GM12878 (cell line): ENCODE results near the gene TMPRSS4. TPM values are rescaled to one million over a fixed set of nuclear protein-coding genes. Genes with fewer than 3 reads are reported as not detected.

Experiments
- ATAC-seq: fragments of 200-7000 bp; cut with Tn5 transposase; 3 replicates; pipeline ENCODE4 v1.9.1; 2020; ENCODE audit warnings: mild to moderate bottlenecking, moderate library complexity
- BruUV-seq: library from RNA; stranded (reverse); fragments of 400-500 nt; replicated peaks from 2 replicates; lab custom pipeline; 2021; lab: Mats Ljungman, UMichigan
- CTCF ChIA-PET: fragments of 300-600 bp; sonication (Branson Sonifier 250); formaldehyde crosslinking; extraction: SDS; loops from one replicate; lab custom pipeline; 2021; ENCODE audit warnings: inconsistent platforms; lab: Yijun Ruan, JAX
- POLR2A ChIA-PET: fragments of 350-600 bp; formaldehyde crosslinking; extraction: SDS; loops from one replicate; lab custom pipeline; 2021; ENCODE audit warnings: inconsistent platforms; lab: Charles Lee
- RAD21 ChIA-PET: fragments of 300-600 bp; sonication (Branson Sonifier 250); formaldehyde crosslinking; loops from one replicate; lab custom pipeline; 2023; ENCODE audit warnings: antibody characterized with exemption; ENCODE audit not compliant: unreplicated experiment; lab: Charles Lee
- SMC1A ChIA-PET: fragments of 300-600 bp; sonication (Branson Sonifier 250); formaldehyde crosslinking; loops from one replicate; lab custom pipeline; 2023; ENCODE audit not compliant: unreplicated experiment, uncharacterized antibody; lab: Charles Lee
- DNase-seq: peaks from one replicate; pipeline ENCODE4 v3.0.0-alpha.2; 2011; ENCODE audit warnings: low read depth, low spot score
- FAIRE-seq: peaks from 3 replicates; lab custom pipeline; 2011; peaks lifted over from hg19 to GRCh38; lab: Jason Lieb, UNC
- H2AFZ ChIP-seq: 2 replicates; pipeline ENCODE4 v1.6.0; 2011; ENCODE audit warnings: low read depth, low read length, control low read depth; ENCODE audit not compliant: control insufficient read depth
- H3K27ac ChIP-seq: 2 replicates; pipeline ENCODE4 v1.5.1; 2011; ENCODE audit warnings: control low read depth; ENCODE audit not compliant: control insufficient read depth, insufficient read depth
- H3K27me3 ChIP-seq, 2 experiments: replicated peaks in 1 of 2; 2 replicates each; pipeline versions ENCODE4 v1.6.0 to v1.6.1; 2011; ENCODE audit warnings: low read length in 1 of 2; ENCODE audit not compliant: control insufficient read depth in 2 of 2, insufficient read depth in 2 of 2
- H3K36me3 ChIP-seq, 2 experiments: 2 replicates each; pipeline ENCODE4 v1.5.1; 2011; ENCODE audit warnings: low read length in 1 of 2; ENCODE audit not compliant: control insufficient read depth in 2 of 2, insufficient read depth in 2 of 2
- H3K4me1 ChIP-seq: 2 replicates; pipeline ENCODE4 v1.6.1; 2011; ENCODE audit warnings: mild to moderate bottlenecking, low read length, moderate library complexity, mixed read lengths; ENCODE audit not compliant: control insufficient read depth, insufficient read depth
- H3K4me2 ChIP-seq: 2 replicates; pipeline ENCODE4 v1.6.0; 2011; ENCODE audit warnings: control low read depth; ENCODE audit not compliant: control insufficient read depth, insufficient read depth
- H3K4me3 ChIP-seq: fragments of 200-600 bp; sonication (generic); 2 replicates; pipeline ENCODE4 v1.5.1; 2016
- H3K79me2 ChIP-seq: 2 replicates; pipeline ENCODE4 v1.6.0; 2011; ENCODE audit warnings: low read length; ENCODE audit not compliant: control insufficient read depth, insufficient read depth
- H3K9ac ChIP-seq: 2 replicates; pipeline ENCODE4 v1.8.0; 2011; ENCODE audit warnings: low read length, control low read depth, mixed read lengths; ENCODE audit not compliant: control insufficient read depth, insufficient read depth
- H3K9me3 ChIP-seq: replicated peaks from 3 replicates; pipeline ENCODE4 v1.5.1; 2011; ENCODE audit warnings: mild to moderate bottlenecking, low read length; ENCODE audit not compliant: control insufficient read depth, insufficient read depth
- H4K20me1 ChIP-seq: 2 replicates; pipeline ENCODE4 v1.6.0; 2011; ENCODE audit not compliant: control insufficient read depth, insufficient read depth
- ASH2L ChIP-seq: fragments of 300-600, 200-600 bp; sonication (generic); IDR thresholded peaks from 2 replicates; pipeline ENCODE4 v1.6.1; 2017; ENCODE audit warnings: low read depth, mild to moderate bottlenecking, borderline replicate concordance
- BCL11A ChIP-seq: IDR thresholded peaks from 2 replicates; pipeline ENCODE4 v1.6.1; 2011; ENCODE audit warnings: low read depth, low read length
- BCLAF1 ChIP-seq: fragments of 450-650 bp; IDR thresholded peaks from 2 replicates; pipeline ENCODE4 v1.6.1; 2017; ENCODE audit warnings: antibody characterized with exemption, mild to moderate bottlenecking, moderate library complexity
- CHD1 ChIP-seq: IDR thresholded peaks from 2 replicates; pipeline ENCODE4 v1.6.1; 2012; ENCODE audit warnings: low read depth, low read length, improper control_type of control experiment
- EGR1 ChIP-seq, 2 experiments: IDR thresholded peaks; 1 replicate in 1 of 2; 2 replicates in 1 of 2; pipeline ENCODE4 v1.6.1; 2011 to 2012; ENCODE audit warnings: low read depth in 2 of 2, low read length in 2 of 2, borderline replicate concordance in 1 of 2, mild to moderate bottlenecking in 1 of 2, moderate library complexity in 1 of 2
- GATAD2B ChIP-seq: fragments of 450-650 bp; conservative IDR thresholded peaks from 2 replicates; pipeline ENCODE4 v1.6.1; 2017; ENCODE audit warnings: low read depth, mild to moderate bottlenecking, moderate library complexity
- IRF3 ChIP-seq: fragments of 450-650 bp; IDR thresholded peaks from 2 replicates; pipeline ENCODE4 v1.6.1; 2014; ENCODE audit warnings: mild to moderate bottlenecking
- JUNB ChIP-seq: IDR thresholded peaks from 2 replicates; pipeline ENCODE4 v1.6.1; 2016; ENCODE audit warnings: antibody characterized with exemption, mild to moderate bottlenecking
- MEF2B ChIP-seq: fragments of 450-650 bp; IDR thresholded peaks from 2 replicates; pipeline ENCODE4 v1.6.1; 2018; ENCODE audit warnings: mild to moderate bottlenecking, moderate library complexity; ENCODE audit not compliant: partially characterized antibody, poor library complexity, severe bottlenecking
- MLLT1 ChIP-seq: fragments of 450-650 bp; IDR thresholded peaks from 2 replicates; pipeline ENCODE4 v1.6.1; 2016; ENCODE audit warnings: mild to moderate bottlenecking
- MYB ChIP-seq: fragments of 150-350 bp; IDR thresholded peaks from 2 replicates; pipeline ENCODE4 v1.6.1; 2014; ENCODE audit warnings: mild to moderate bottlenecking, low read depth, low read length, borderline replicate concordance
- NFXL1 ChIP-seq: fragments of 450-650 bp; IDR thresholded peaks from 2 replicates; pipeline ENCODE4 v1.6.1; 2017; ENCODE audit warnings: antibody characterized with exemption, mild to moderate bottlenecking, borderline replicate concordance
- NFYB ChIP-seq: IDR thresholded peaks from 2 replicates; pipeline ENCODE4 v1.6.1; 2011; ENCODE audit warnings: low read depth, mild to moderate bottlenecking, low read length, improper control_type of control experiment, moderate library complexity; ENCODE audit not compliant: insufficient read depth
- RAD51 ChIP-seq: fragments of 450-650 bp; IDR thresholded peaks from 2 replicates; pipeline ENCODE4 v1.6.1; 2016; ENCODE audit warnings: moderate library complexity, mild to moderate bottlenecking, inconsistent platforms
- RB1 ChIP-seq: fragments of 450-650 bp; formaldehyde crosslinking; IDR thresholded peaks from 2 replicates; pipeline ENCODE4 v1.6.1; 2017; ENCODE audit warnings: mild to moderate bottlenecking, borderline replicate concordance
- TARDBP ChIP-seq: IDR thresholded peaks from 2 replicates; pipeline ENCODE4 v1.6.1; 2016; ENCODE audit warnings: borderline replicate concordance
- USF1 ChIP-seq: IDR thresholded peaks from 2 replicates; pipeline ENCODE4 v1.6.1; 2011; ENCODE audit warnings: borderline replicate concordance, low read depth, mild to moderate bottlenecking, moderate library complexity, mixed read lengths, low read length; ENCODE audit not compliant: insufficient read depth; ENCODE audit errors: extremely low read length
- ZNF207 ChIP-seq: fragments of 450-650 bp; IDR thresholded peaks from 2 replicates; pipeline ENCODE4 v1.6.1; 2014; ENCODE audit warnings: antibody characterized with exemption, mild to moderate bottlenecking, borderline replicate concordance
- ZNF217 ChIP-seq: fragments of 450-650 bp; IDR thresholded peaks from 2 replicates; pipeline ENCODE4 v1.6.1; 2017; ENCODE audit warnings: antibody characterized with exemption, mild to moderate bottlenecking
- WGBS: methylation state at CpG from one replicate; pipeline ENCODE4 v1.1.6; 2016; ENCODE audit warnings: low lambda C conversion rate; ENCODE audit not compliant: insufficient replicate concordance, insufficient coverage; ENCODE audit errors: missing lambda C conversion rate; 5-methylcytosine and 5-hydroxymethylcytosine counted together
- in situ Hi-C: fragments of 300-500 bp; cut with MboI; formaldehyde crosslinking; loops from 9 replicates; pipeline ENCODE4 v1.14.3; 2018; ENCODE audit warnings: mixed read lengths
- intact Hi-C: fragments of 100-400 bp; cut with micrococcal nuclease; formaldehyde crosslinking; loops from one replicate; pipeline ENCODE4 v1.14.2; 2022; ENCODE audit not compliant: unreplicated experiment
- polyA plus RNA-seq, 11 experiments: library from polyadenylated mRNA; depleted of rRNA in 4 of 11; unstranded in 6 of 11; stranded (reverse) in 5 of 11; fragments of >200 nt; fragmentation: Nextera tagmentation in 4 of 11; fragmentation: Illumina TruSeq in 1 of 11; extraction: Ambion mirVana in 4 of 11; extraction: Trizol in 1 of 11; gene quantifications; 1 replicate in 1 of 11; 2 replicates in 10 of 11; pipeline versions ENCODE4 v1.2.1 to v1.2.3, GENCODE V29; 2011 to 2016; ENCODE audit warnings: inconsistent platforms in 2 of 11, missing spikeins in 2 of 11, low read depth in 1 of 11
- total RNA-seq, 4 experiments: library from RNA; depleted of rRNA in 3 of 4; stranded (reverse); fragments of >200 nt in 3 of 4; fragmentation: Illumina TruSeq in 1 of 4; extraction: Trizol in 1 of 4; gene quantifications; 2 replicates each; pipeline versions ENCODE4 v1.2.1 to v1.2.3, GENCODE V29; 2013 to 2021

TMPRSS4 gene
- total and polyA plus RNA-seq, 10 of the 15 experiments (the other 5 are each of a cell fraction or from before 2014, with no cell fraction given), result 0.14 to 0.26 TPM; not detected in 8

- RAD21 ChIA-PET, result no interaction called here
- no peaks in the 10 kb centered on the region for H3K36me3 ChIP-seq
- in situ Hi-C loops, result no loop called here
- no peak overlapping the region for H2AFZ ChIP-seq
- CTCF ChIA-PET, result interaction anchor here (0.7 to 1.4 kb wide), 4 partner anchors 9 to 272 kb away, joined by 3 to 5 read pairs (median 3); no protein-coding TSS in a partner anchor
- BruUV-seq, result no TSS peak
- SMC1A ChIA-PET, result interaction anchor here (1.4 kb wide), 1 partner anchor 8 kb away, joined by 3 read pairs; no protein-coding TSS in a partner anchor
- H4K20me1 ChIP-seq, result no peaks in the 10 kb centered on the region
- no peaks in the 10 kb centered on the region for H3K79me2 ChIP-seq
- no peak overlapping the region for H3K9ac ChIP-seq
- no peaks in the 10 kb centered on the region; the same call in 2 of the 3 replicates for H3K9me3 ChIP-seq
- WGBS, result 0% methylated on average over 4 of the region's 4 CpGs
- no peaks in the 10 kb centered on the region; the same call in 1 of the 2 replicates for H3K4me1 ChIP-seq
- H3K27ac ChIP-seq, result no peak overlapping the region
- intact Hi-C loops, result no loop called here
- TF ChIP-seq NFYB, result no peak
- TF ChIP-seq MYB, result no peak
- TF ChIP-seq BCLAF1, result no peak
- TF ChIP-seq IRF3, result no peak
- no peak for TF ChIP-seq NFXL1
- no peak for TF ChIP-seq EGR1 (IDR thresholded peaks at IDR 0.05; ENCODE audit: borderline replicate concordance in 1 of 2, low read depth in 2 of 2, low read length in 2 of 2)
- TF ChIP-seq TARDBP, result no peak
- TF ChIP-seq GATAD2B, result no peak
- TF ChIP-seq MLLT1, result no peak
- no peak for TF ChIP-seq ZNF217
- TF ChIP-seq RB1, result no peak
- TF ChIP-seq CHD1, result no peak
- no peak for TF ChIP-seq MEF2B
- no peak for TF ChIP-seq USF1
- no peak for TF ChIP-seq ZNF207
- no peak for TF ChIP-seq BCL11A
- no peak for TF ChIP-seq JUNB
- no peak for TF ChIP-seq RAD51
- no peak for TF ChIP-seq ASH2L
- ATAC-seq (no peak), FAIRE-seq (no peak), DNase-seq (no peak)
- H3K4me2 ChIP-seq, result no peak overlapping the region
- POLR2A ChIA-PET, result no interaction called here
- no peak overlapping the region for H3K4me3 ChIP-seq
- no peaks in the 10 kb centered on the region; a peak in 2 of 4 replicates for H3K27me3 ChIP-seq
Measured at GRCh38 chr11:118095493-118095892, 18.6 kb downstream of the TMPRSS4 start.
